Right cardiac atrium (tissue), 5 donors: ENCODE results near the gene IGSF21. TPM values are rescaled to one million over a fixed set of nuclear protein-coding genes. Genes with fewer than 3 reads are reported as not detected.

Source experiments
- ATAC-seq, 2 donors: fragments of 200-7000 bp; cut with Tn5 transposase; one replicate each; pipeline versions ENCODE4 v1.8.0 to v1.9.1; 2020; ENCODE audit warnings: moderate library complexity in 2 of 2, mild to moderate bottlenecking in 1 of 2
- DNase-seq, 3 donors: peaks; one replicate each; pipeline ENCODE4 v3.0.0-alpha.2; 2020
- H3K27ac ChIP-seq: one replicate; pipeline ENCODE4 v1.5.1; 2013; ENCODE audit warnings: mild to moderate bottlenecking, low read length, control low read depth, moderate library complexity
- H3K27me3 ChIP-seq: one replicate; pipeline ENCODE4 v1.6.1; 2013; ENCODE audit not compliant: control insufficient read depth, insufficient read depth
- H3K4me1 ChIP-seq: one replicate; pipeline ENCODE4 v1.6.1; 2013; ENCODE audit warnings: low read length; ENCODE audit not compliant: control insufficient read depth, insufficient read depth
- H3K4me3 ChIP-seq: one replicate; pipeline ENCODE4 v1.5.1; 2013; ENCODE audit warnings: low read length, control low read depth
- H3K9me3 ChIP-seq: one replicate; pipeline ENCODE4 v1.6.1; 2013; ENCODE audit warnings: low read length; ENCODE audit not compliant: control insufficient read depth
- WGBS: extraction: QIAGEN DNeasy Blood & Tissue Kit; methylation state at CpG from one replicate; pipeline ENCODE4 v1.1.7; 2013; 5-methylcytosine and 5-hydroxymethylcytosine counted together
- intact Hi-C, 4 donors: fragments of 100-400 bp; cut with DNase I; formaldehyde crosslinking; loops; one replicate each; pipeline versions ENCODE4 v1.11.0 to v1.14.0; 2022 to 2023
- polyA plus RNA-seq: library from polyadenylated mRNA; stranded (reverse); fragments of 200-250 nt; gene quantifications from one replicate; pipeline ENCODE4 v1.2.3, GENCODE V29; 2013
- total RNA-seq, 4 donors: library from RNA; stranded (reverse); fragmentation: NEBNext Ultra II Directional; extraction: Animal tissue kit (Norgen Biotek cat#: 25700); gene quantifications; one replicate each; pipeline ENCODE4 v1.2.1, GENCODE V29; 2021
- donor health status: healthy with polysubstance abuse.
- donor health status: DM: no; HTN: yes; CAD: no.
- donor health status: DM: no; HTN: no; CAD: no.
- donor health status: DM: no; HTN: yes; CAD: no; lungs with severe emphysema.
- donor health status: DM: yes; HTN: yes; CAD: no.

IGSF21 gene
- total and polyA plus RNA-seq, 5 donors, result 0.52 to 3.1 (median 1.7) TPM

- ATAC-seq (no peak), DNase-seq (no peak)
- Histone ChIP-seq H3K27me3 (no peaks in the 10 kb centered on the region), H3K4me3 (no peak overlapping the region), H3K4me1 (no peaks in the 10 kb centered on the region), H3K9me3 (no peaks in the 10 kb centered on the region), H3K27ac (no peak overlapping the region)
- 58% methylated on average over 9 of the region's 9 CpGs for WGBS
- intact Hi-C loops, result no loop called here
These were observed 230.2 kb downstream of the IGSF21 start for GRCh38 chr1:18337757-18338156.

GRCh38 chr1:18339161-18339560, 231.6 kb downstream of the IGSF21 start:
- no peaks in the 10 kb centered on the region for H3K4me1 ChIP-seq
- H3K27me3 ChIP-seq, result no peaks in the 10 kb centered on the region
- no peak overlapping the region for H3K4me3 ChIP-seq
- WGBS, result 79% methylated on average over 11 of the region's 11 CpGs
- ATAC-seq, result no peak
- H3K27ac ChIP-seq, result no peak overlapping the region
- no peaks in the 10 kb centered on the region for H3K9me3 ChIP-seq
- no peak for DNase-seq
- intact Hi-C loops, result no loop called here

DNA sequence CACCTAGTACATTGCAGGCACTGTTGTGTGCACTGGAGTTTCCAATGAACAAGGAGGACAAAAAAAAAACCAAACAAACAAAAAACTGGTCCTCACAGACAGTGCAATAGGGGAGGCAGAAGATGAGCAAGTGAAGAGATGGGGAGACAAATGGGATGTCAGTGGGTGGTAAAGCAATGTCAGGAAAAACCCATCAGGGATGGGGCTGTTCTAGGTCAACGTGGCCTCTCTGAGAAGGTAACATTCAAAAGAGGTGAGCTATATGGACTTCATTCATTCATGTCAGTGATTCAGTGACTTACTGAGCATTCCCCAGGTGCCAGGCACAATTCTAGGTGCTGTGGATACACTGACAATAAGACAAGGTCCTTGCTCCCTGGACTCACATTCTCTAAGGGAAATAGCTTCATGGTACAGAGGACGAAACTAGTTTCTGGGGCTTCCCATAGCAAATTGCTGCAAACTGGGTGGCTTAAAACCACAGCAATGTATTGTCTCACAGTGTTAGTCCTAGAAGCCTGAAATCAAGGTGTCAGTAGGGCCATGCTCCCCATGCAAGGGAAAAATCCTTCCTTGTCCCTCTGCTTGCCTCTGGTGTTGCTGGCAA, 232.7 kb downstream of the IGSF21 start:
- WGBS, result 60% methylated on average over 2 of the region's 2 CpGs
- Histone ChIP-seq H3K9me3 (no peaks in the 10 kb centered on the region), H3K27ac (no peak overlapping the region), H3K4me3 (no peak overlapping the region), H3K4me1 (no peaks in the 10 kb centered on the region), H3K27me3 (no peaks in the 10 kb centered on the region)
- ATAC-seq (no peak), DNase-seq (no peak)
- intact Hi-C loops, result no loop called here

DNA sequence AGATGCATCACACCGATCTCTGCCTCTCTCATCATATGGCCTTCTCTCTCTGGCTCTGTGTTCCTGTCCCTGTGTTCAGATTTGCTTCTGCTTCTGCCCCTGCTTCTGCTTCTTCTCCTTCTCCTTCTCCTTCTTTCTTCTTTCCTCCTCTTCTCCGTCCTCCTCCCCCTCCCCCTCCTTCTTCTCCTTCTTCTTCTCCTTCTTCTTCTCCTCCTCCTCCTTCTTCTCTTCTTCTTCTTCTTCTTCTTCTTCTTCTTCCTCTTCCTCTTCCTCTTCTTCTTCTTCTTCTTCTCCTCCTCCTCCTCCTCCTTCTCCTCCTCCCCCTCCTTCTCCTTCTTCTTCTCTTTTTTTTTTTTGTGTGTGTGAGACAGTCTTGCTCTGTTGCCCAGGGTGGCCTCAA, 233.2 kb downstream of the IGSF21 start:
- ATAC-seq, result no peak
- 59% methylated on average over 2 of the region's 2 CpGs for WGBS
- H3K27me3 ChIP-seq, result no peaks in the 10 kb centered on the region

GRCh38 chr1:18341291-18342069, 233.9 kb downstream of the IGSF21 start:
- Histone ChIP-seq H3K4me3 (no peak overlapping the region), H3K27me3 (no peaks in the 10 kb centered on the region), H3K27ac (no peak overlapping the region), H3K4me1 (no peaks in the 10 kb centered on the region), H3K9me3 (no peaks in the 10 kb centered on the region)
- 75% methylated on average over 5 of the region's 5 CpGs for WGBS
- intact Hi-C loops, result no loop called here
- DNase-seq (no peak), ATAC-seq (no peak)

More for the DNA sequence above, 233.2 kb downstream of the IGSF21 start:
- Histone ChIP-seq H3K27ac (no peak overlapping the region), H3K9me3 (no peaks in the 10 kb centered on the region), H3K4me3 (no peak overlapping the region), H3K4me1 (no peaks in the 10 kb centered on the region)
- intact Hi-C loops, result no loop called here
- DNase-seq, result no peak

- intact Hi-C loops, result no loop called here
- H3K27me3 ChIP-seq, result no peaks in the 10 kb centered on the region
- no peaks in the 10 kb centered on the region for H3K9me3 ChIP-seq
- no peaks in the 10 kb centered on the region for H3K4me1 ChIP-seq
- WGBS, result 90% methylated on average over 4 of the region's 4 CpGs
- ATAC-seq, result no peak
- no peak overlapping the region for H3K4me3 ChIP-seq
- H3K27ac ChIP-seq, result no peak overlapping the region
- no peak for DNase-seq
These were observed 235.1 kb downstream of the IGSF21 start for GRCh38 chr1:18342744-18343143.

- no peak overlapping the region for H3K4me3 ChIP-seq
- H3K27me3 ChIP-seq, result no peaks in the 10 kb centered on the region
- intact Hi-C loops, result no loop called here
- DNase-seq (no peak), ATAC-seq (no peak)
- no peaks in the 10 kb centered on the region for H3K9me3 ChIP-seq
- no peaks in the 10 kb centered on the region for H3K4me1 ChIP-seq
- 75% methylated on average over 5 of the region's 5 CpGs for WGBS
- no peak overlapping the region for H3K27ac ChIP-seq
These were observed 236.0 kb downstream of the IGSF21 start for GRCh38 chr1:18343581-18343980.

DNA sequence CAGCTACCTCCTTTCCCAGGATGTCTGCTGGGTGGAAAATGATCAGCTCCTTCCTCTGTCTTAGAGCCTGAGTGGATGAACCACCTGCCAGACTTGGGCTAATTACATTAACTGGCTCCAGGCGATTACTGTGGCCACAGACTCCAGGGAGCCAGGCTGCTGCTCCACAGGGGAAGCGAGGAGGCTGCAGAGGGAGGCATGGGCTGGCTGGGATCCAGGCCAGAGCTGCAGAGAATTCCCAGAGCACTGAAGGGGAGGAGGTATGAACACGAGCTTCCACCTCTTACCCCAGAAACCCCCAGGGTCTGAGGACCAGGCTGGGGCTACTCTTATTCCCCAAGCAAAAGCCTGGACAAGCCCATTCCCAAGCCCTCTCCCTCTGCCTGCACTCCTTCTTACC, 237.2 kb downstream of the IGSF21 start:
- Histone ChIP-seq H3K4me1 (no peaks in the 10 kb centered on the region), H3K9me3 (no peaks in the 10 kb centered on the region), H3K27me3 (no peaks in the 10 kb centered on the region), H3K4me3 (no peak overlapping the region), H3K27ac (no peak overlapping the region)
- ATAC-seq (no peak), DNase-seq (no peak)
- 14% methylated on average over 3 of the region's 3 CpGs for WGBS
- intact Hi-C loops, result no loop called here

DNA sequence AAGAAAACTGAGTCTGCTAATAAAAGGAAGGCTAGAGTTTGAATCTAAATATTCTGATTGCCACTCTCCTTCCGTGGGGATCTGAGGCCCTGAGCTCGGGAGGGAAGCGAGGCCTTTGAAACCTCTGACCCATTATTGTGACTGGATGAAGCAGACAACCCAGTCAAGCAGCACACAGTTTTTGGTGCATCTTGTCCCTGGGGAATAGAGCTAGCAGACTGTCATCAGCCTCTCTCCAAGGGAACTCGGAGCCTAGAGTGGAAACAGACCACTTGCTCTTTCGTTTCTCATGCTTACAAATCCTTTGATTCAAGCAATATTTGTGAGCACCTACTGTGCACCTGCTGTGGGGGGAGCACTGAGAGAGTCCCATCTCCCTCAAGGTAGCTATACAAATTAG, 240.0 kb downstream of the IGSF21 start:
- DNase-seq (no peak), ATAC-seq (no peak)
- no peaks in the 10 kb centered on the region for H3K9me3 ChIP-seq
- intact Hi-C loops, result no loop called here
- no peaks in the 10 kb centered on the region for H3K27me3 ChIP-seq
- no peaks in the 10 kb centered on the region for H3K4me1 ChIP-seq
- H3K27ac ChIP-seq, result no peak overlapping the region
- no peak overlapping the region for H3K4me3 ChIP-seq
- 80% methylated on average over 5 of the region's 5 CpGs for WGBS

- DNase-seq (no peak), ATAC-seq (no peak)
- WGBS, result 34% methylated on average over 3 of the region's 3 CpGs
- Histone ChIP-seq H3K9me3 (no peaks in the 10 kb centered on the region), H3K4me3 (no peak overlapping the region), H3K27me3 (no peaks in the 10 kb centered on the region), H3K27ac (no peak overlapping the region), H3K4me1 (no peaks in the 10 kb centered on the region)
- intact Hi-C loops, result no loop called here
These were observed 240.8 kb downstream of the IGSF21 start for GRCh38 chr1:18348354-18348753.

GRCh38 chr1:18350747-18351146, 243.1 kb downstream of the IGSF21 start:
- intact Hi-C loops, result no loop called here
- H3K27me3 ChIP-seq, result no peaks in the 10 kb centered on the region
- no peaks in the 10 kb centered on the region for H3K9me3 ChIP-seq
- no peaks in the 10 kb centered on the region for H3K4me1 ChIP-seq
- DNase-seq, result no peak
- no peak overlapping the region for H3K4me3 ChIP-seq
- ATAC-seq, result no peak
- WGBS, result 55% methylated on average over 18 of the region's 18 CpGs
- no peak overlapping the region for H3K27ac ChIP-seq
